Testis (tissue), 3 donors: ENCODE data around the gene LYST. TPM values are rescaled to one million over a fixed set of nuclear protein-coding genes. Genes with fewer than 3 reads are reported as not detected.

Experiments used
- DNase-seq: peaks from one replicate; pipeline ENCODE4 v3.0.0-alpha.2; 2019
- H3K27ac ChIP-seq, 2 donors: fragments of 200-600 bp; sonication (generic); one replicate each; pipeline ENCODE4 v1.5.1; 2019
- H3K27me3 ChIP-seq: fragments of 200-600 bp; sonication (generic); one replicate; pipeline ENCODE4 v1.5.1; 2019
- H3K36me3 ChIP-seq: fragments of 200-600 bp; sonication (generic); one replicate; pipeline ENCODE4 v1.5.1; 2017; ENCODE audit warnings: low read depth; ENCODE audit errors: missing control alignments
- H3K4me1 ChIP-seq: fragments of 200-600 bp; sonication (generic); one replicate; pipeline ENCODE4 v1.5.1; 2019
- H3K4me3 ChIP-seq, 2 donors: fragments of 200-600 bp; sonication (generic); one replicate each; pipeline ENCODE4 v1.5.1; 2017 to 2019
- H3K9me3 ChIP-seq: fragments of 200-600 bp; sonication (generic); one replicate; pipeline ENCODE4 v1.5.1; 2017
- POLR2A ChIP-seq: fragments of 450-650 bp; IDR thresholded peaks from one replicate; pipeline ENCODE4 v1.6.1; 2017; ENCODE audit warnings: antibody characterized with exemption, mild to moderate bottlenecking, moderate library complexity
- WGBS, 2 donors: methylation state at CpG; one replicate each; pipeline ENCODE4 v1.1.5; 2018; 5-methylcytosine and 5-hydroxymethylcytosine counted together
- intact Hi-C: fragments of 100-400 bp; cut with DNase I; formaldehyde crosslinking; loops from one replicate; pipeline ENCODE4 v1.15.1; 2023; ENCODE audit warnings: low total_unique reads
- polyA plus RNA-seq: library from polyadenylated mRNA; stranded (reverse); fragments of 350-450 nt; fragmentation: Illumina TruSeq; extraction: RNeasy Lipid Tissue Mini Kit (QIAGEN cat#74804); gene quantifications from one replicate; pipeline ENCODE4 v1.2.3, GENCODE V29; 2014; ENCODE audit warnings: low read depth, low replicate concordance; ENCODE audit not compliant: insufficient read depth
- total RNA-seq, 2 donors: library from RNA; depleted of rRNA; stranded (reverse); fragments of >200 nt; gene quantifications; one replicate each; pipeline ENCODE4 v1.2.3, GENCODE V29; 2016
- TF ChIP-seq, protein P1 (sequence below), 3 experiments: fragments of 450-650 bp in 2 of 3; fragments of 200-600 bp in 1 of 3; sonication (generic) in 1 of 3; IDR thresholded peaks; one replicate each; pipeline ENCODE4 v1.5.1; 2016 to 2019; ENCODE audit warnings: antibody characterized with exemption in 3 of 3, mild to moderate bottlenecking in 2 of 3, moderate library complexity in 1 of 3

The LYST gene
- total and polyA plus RNA-seq, 3 donors from 2014 or later: 22.9 to 69.1 (median 60.9) TPM

- H3K27ac ChIP-seq: no peak overlapping the region
- H3K27me3 ChIP-seq: no peaks in the 10 kb centered on the region
- DNase-seq: no peak
- TF ChIP-seq POLR2A: no peak
- TF ChIP-seq, protein P1, sequence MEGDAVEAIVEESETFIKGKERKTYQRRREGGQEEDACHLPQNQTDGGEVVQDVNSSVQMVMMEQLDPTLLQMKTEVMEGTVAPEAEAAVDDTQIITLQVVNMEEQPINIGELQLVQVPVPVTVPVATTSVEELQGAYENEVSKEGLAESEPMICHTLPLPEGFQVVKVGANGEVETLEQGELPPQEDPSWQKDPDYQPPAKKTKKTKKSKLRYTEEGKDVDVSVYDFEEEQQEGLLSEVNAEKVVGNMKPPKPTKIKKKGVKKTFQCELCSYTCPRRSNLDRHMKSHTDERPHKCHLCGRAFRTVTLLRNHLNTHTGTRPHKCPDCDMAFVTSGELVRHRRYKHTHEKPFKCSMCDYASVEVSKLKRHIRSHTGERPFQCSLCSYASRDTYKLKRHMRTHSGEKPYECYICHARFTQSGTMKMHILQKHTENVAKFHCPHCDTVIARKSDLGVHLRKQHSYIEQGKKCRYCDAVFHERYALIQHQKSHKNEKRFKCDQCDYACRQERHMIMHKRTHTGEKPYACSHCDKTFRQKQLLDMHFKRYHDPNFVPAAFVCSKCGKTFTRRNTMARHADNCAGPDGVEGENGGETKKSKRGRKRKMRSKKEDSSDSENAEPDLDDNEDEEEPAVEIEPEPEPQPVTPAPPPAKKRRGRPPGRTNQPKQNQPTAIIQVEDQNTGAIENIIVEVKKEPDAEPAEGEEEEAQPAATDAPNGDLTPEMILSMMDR (IDR thresholded peaks at IDR 0.05): no peak
- intact Hi-C loops: no loop called here
- no peaks in the 10 kb centered on the region for H3K36me3 ChIP-seq
- no peaks in the 10 kb centered on the region for H3K4me1 ChIP-seq
- no peak overlapping the region for H3K4me3 ChIP-seq
- 43 to 59% methylated on average over 1 of the region's 1 CpG for WGBS, 2 donors
- no peaks in the 10 kb centered on the region for H3K9me3 ChIP-seq
Measured at GRCh38 chr1:235683653-235684052, 183.1 kb downstream of the LYST start.

GRCh38 chr1:235682216-235682615, 184.5 kb downstream of the LYST start:
- DNase-seq: no peak
- no peaks in the 10 kb centered on the region for H3K9me3 ChIP-seq
- H3K4me3 ChIP-seq: no peak overlapping the region
- no peaks in the 10 kb centered on the region for H3K27me3 ChIP-seq
- no peak for TF ChIP-seq POLR2A
- TF ChIP-seq, protein P1 (IDR thresholded peaks at IDR 0.05): no peak
- H3K36me3 ChIP-seq: no peaks in the 10 kb centered on the region
- 95 to 100% methylated on average over 3 of the region's 3 CpGs for WGBS, 2 donors
- H3K27ac ChIP-seq: no peak overlapping the region
- no peaks in the 10 kb centered on the region for H3K4me1 ChIP-seq
- intact Hi-C loops: no loop called here

GRCh38 chr1:235679644-235680043, 187.1 kb downstream of the LYST start:
- intact Hi-C loops: no loop called here
- H3K4me1 ChIP-seq: no peaks in the 10 kb centered on the region
- H3K27ac ChIP-seq: no peak overlapping the region
- WGBS, 2 donors: 84 to 88% methylated on average over 3 of the region's 3 CpGs
- TF ChIP-seq, protein P1 (IDR thresholded peaks at IDR 0.05): no peak
- TF ChIP-seq POLR2A: no peak
- no peaks in the 10 kb centered on the region for H3K36me3 ChIP-seq
- H3K27me3 ChIP-seq: no peaks in the 10 kb centered on the region
- H3K9me3 ChIP-seq: no peaks in the 10 kb centered on the region
- H3K4me3 ChIP-seq: no peak overlapping the region
- no peak for DNase-seq

- Histone ChIP-seq H3K9me3 (no peaks in the 10 kb centered on the region), H3K4me3 (no peak overlapping the region), H3K27me3 (no peaks in the 10 kb centered on the region), H3K4me1 (no peaks in the 10 kb centered on the region), H3K36me3 (no peaks in the 10 kb centered on the region), H3K27ac (no peak overlapping the region)
- no peak for TF ChIP-seq POLR2A
- TF ChIP-seq, protein P1 (IDR thresholded peaks at IDR 0.05): no peak
- 65 to 82% methylated on average over 2 of the region's 2 CpGs for WGBS, 2 donors
- no peak for DNase-seq
- intact Hi-C loops: no loop called here
Measured at GRCh38 chr1:235679005-235679404, 187.7 kb downstream of the LYST start.

DNA sequence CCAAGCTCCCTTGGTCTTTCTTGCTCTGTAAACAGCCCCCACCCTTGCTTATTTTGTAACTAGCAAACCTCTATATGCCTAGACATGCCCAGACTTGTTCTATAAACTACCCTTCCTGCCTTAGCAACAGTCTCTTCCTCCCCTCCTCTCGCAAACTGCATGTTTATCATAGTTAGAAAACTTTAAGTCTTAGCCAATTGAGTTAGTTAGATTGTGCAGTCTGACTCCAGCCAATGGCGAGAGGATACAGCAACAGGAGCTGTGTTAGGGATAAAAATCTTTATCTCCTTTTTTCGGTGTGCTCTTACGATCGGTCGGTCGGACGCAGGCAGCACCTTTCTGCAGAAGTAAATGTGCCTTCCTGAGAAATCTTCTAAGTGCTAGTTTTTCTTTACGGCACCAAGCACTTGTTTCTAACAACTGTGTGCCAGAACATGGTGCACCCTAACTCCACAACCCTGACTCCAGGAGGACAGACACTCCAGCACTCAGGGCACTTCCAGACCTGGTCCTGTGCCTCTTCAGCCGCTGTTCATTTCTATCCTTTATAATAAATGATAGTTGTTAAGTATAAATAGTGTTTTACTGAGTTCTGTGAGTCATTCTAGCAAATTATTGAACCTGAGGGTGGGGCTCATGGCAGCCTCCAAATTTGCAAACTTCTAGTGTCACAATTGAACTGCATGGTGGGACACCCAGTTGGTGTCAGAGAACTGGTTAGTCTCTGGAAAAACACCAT, 191.4 kb downstream of the LYST start:
- WGBS, 2 donors: 94 to 96% methylated on average over 10 of the region's 10 CpGs
- intact Hi-C loops: no loop called here
- no peaks in the 10 kb centered on the region for H3K4me1 ChIP-seq
- no peak for DNase-seq
- TF ChIP-seq, protein P1 (IDR thresholded peaks at IDR 0.05): no peak
- TF ChIP-seq POLR2A: no peak
- no peak overlapping the region for H3K27ac ChIP-seq
- no peak overlapping the region for H3K4me3 ChIP-seq
- no peaks in the 10 kb centered on the region for H3K36me3 ChIP-seq
- H3K27me3 ChIP-seq: no peaks in the 10 kb centered on the region
- H3K9me3 ChIP-seq: no peaks in the 10 kb centered on the region
